OCI-LY7 (cell line): ENCODE measurements around the gene TSR1. TPM values are rescaled to one million over a fixed set of nuclear protein-coding genes. Genes with fewer than 3 reads are reported as not detected.

Source experiments
- BruUV-seq: library from RNA; stranded (reverse); fragments of 400-500 nt; replicated peaks from 2 replicates; lab custom pipeline; 2021; lab: Mats Ljungman, UMichigan
- CTCF ChIA-PET: fragments of 300-600 bp; sonication (Branson Sonifier 250); formaldehyde crosslinking; loops from one replicate; lab custom pipeline; 2022; ENCODE audit warnings: antibody characterized with exemption; ENCODE audit not compliant: unreplicated experiment; lab: Charles Lee
- POLR2A ChIA-PET: fragments of 300-600 bp; sonication (Branson Sonifier 250); formaldehyde crosslinking; loops from one replicate; lab custom pipeline; 2022; ENCODE audit warnings: antibody characterized with exemption; lab: Charles Lee
- DNase-seq: peaks from one replicate; pipeline ENCODE4 v3.0.0-alpha.2; 2015; ENCODE audit warnings: low spot score
- H2AFZ ChIP-seq: fragments of 200-600 bp; sonication (generic), shearing (Covaris generic); 2 replicates; pipeline ENCODE4 v1.6.1; 2014; ENCODE audit warnings: mild to moderate bottlenecking, antibody characterized with exemption, low read length, moderate library complexity
- H3K27ac ChIP-seq: fragments of 200-600 bp; sonication (generic); 2 replicates; pipeline ENCODE4 v1.5.1; 2014; ENCODE audit warnings: mixed run types, low read depth, mild to moderate bottlenecking, moderate library complexity, low read length, inconsistent platforms; ENCODE audit not compliant: poor library complexity, severe bottlenecking
- H3K36me3 ChIP-seq: fragments of 200-600 bp; sonication (generic); 2 replicates; pipeline ENCODE4 v1.6.1; 2014; ENCODE audit warnings: mild to moderate bottlenecking, antibody characterized with exemption, low read length, moderate library complexity, mixed read lengths; ENCODE audit not compliant: insufficient read depth
- H3K4me1 ChIP-seq: fragments of 200-600 bp; sonication (generic); 2 replicates; pipeline ENCODE4 v1.5.1; 2014; ENCODE audit warnings: mild to moderate bottlenecking, low read length; ENCODE audit not compliant: insufficient read depth, poor library complexity, severe bottlenecking
- H3K4me2 ChIP-seq: fragments of 200-600 bp; sonication (generic); 2 replicates; pipeline ENCODE4 v1.6.1; 2014; ENCODE audit warnings: mild to moderate bottlenecking, low read length
- H3K4me3 ChIP-seq: fragments of 200-600 bp; sonication (generic); 2 replicates; pipeline ENCODE4 v1.5.1; 2014; ENCODE audit warnings: mild to moderate bottlenecking, low read depth, low read length; ENCODE audit not compliant: poor library complexity, severe bottlenecking
- H3K79me2 ChIP-seq: fragments of 200-600 bp; sonication (generic); 2 replicates; pipeline ENCODE4 v1.6.1; 2016; ENCODE audit warnings: low read depth, mild to moderate bottlenecking, low read length, moderate library complexity, mixed read lengths; ENCODE audit not compliant: insufficient read depth
- H3K9me2 ChIP-seq: fragments of 200-600 bp; sonication (generic); 2 replicates; pipeline ENCODE4 v1.6.1; 2016; ENCODE audit warnings: mild to moderate bottlenecking, low read length, mixed read lengths; ENCODE audit not compliant: insufficient read depth
- H3K9me3 ChIP-seq: fragments of 200-600 bp; sonication (generic); 2 replicates; pipeline ENCODE4 v1.6.1; 2014; ENCODE audit warnings: mild to moderate bottlenecking, mixed run types, low read length, mixed read lengths
- H4K20me1 ChIP-seq: fragments of 200-600 bp; sonication (generic); 2 replicates; pipeline ENCODE4 v1.6.1; 2014; ENCODE audit warnings: mild to moderate bottlenecking, antibody characterized with exemption, low read length, moderate library complexity, mixed read lengths; ENCODE audit not compliant: insufficient read depth
- CTCF ChIP-seq: fragments of 200-600 bp; sonication (generic); conservative IDR thresholded peaks from 2 replicates; pipeline ENCODE4 v1.5.1; 2014; ENCODE audit warnings: mild to moderate bottlenecking, antibody characterized with exemption, low read length, moderate library complexity, mixed read lengths
- EZH2phosphoT487 ChIP-seq: fragments of 200-600 bp; sonication (generic); IDR thresholded peaks from 2 replicates; pipeline ENCODE4 v1.6.1; 2018; ENCODE audit warnings: low read depth, borderline replicate concordance, mild to moderate bottlenecking, mixed run types, antibody characterized with exemption, low read length, moderate library complexity, mixed read lengths
- intact Hi-C: fragments of 100-400 bp; cut with micrococcal nuclease; formaldehyde crosslinking; loops from one replicate; pipeline ENCODE4 v1.10.0; 2022; ENCODE audit not compliant: unreplicated experiment
- total RNA-seq, 2 experiments: library from RNA; depleted of rRNA in 1 of 2; stranded (reverse); fragments of >200 nt in 1 of 2; shearing (Covaris generic) in 1 of 2; gene quantifications; 2 replicates each; pipeline ENCODE4 v1.2.3, GENCODE V29; 2014 to 2022

The TSR1 gene
- total RNA-seq, 2 experiments from 2014 or later, result 58.7 to 85.8 TPM

GRCh38 chr17:2362881-2363280 is 26.6 kb upstream of the TSR1 start:
- Histone ChIP-seq H3K27ac (no peak overlapping the region), H3K9me3 (no peaks in the 10 kb centered on the region), H3K79me2 (no peaks in the 10 kb centered on the region), H2AFZ (no peak overlapping the region), H3K9me2 (no peaks in the 10 kb centered on the region), H3K4me3 (no peak overlapping the region), H3K36me3 (no peaks in the 10 kb centered on the region), H3K4me2 (no peak overlapping the region), H3K4me1 (no peaks in the 10 kb centered on the region), H4K20me1 (no peaks in the 10 kb centered on the region)
- ChIA-PET POLR2A (no interaction called here), CTCF (no interaction called here)
- intact Hi-C loops, result no loop called here
- TF ChIP-seq CTCF, result no peak
- no peak for TF ChIP-seq EZH2phosphoT487
- no peak for DNase-seq
- no TSS peak for BruUV-seq

- no peak for DNase-seq
- POLR2A ChIA-PET, result no interaction called here
- Histone ChIP-seq H3K9me2 (no peaks in the 10 kb centered on the region), H3K4me3 (no peak overlapping the region), H3K9me3 (no peaks in the 10 kb centered on the region), H2AFZ (no peak overlapping the region), H3K4me1 (no peaks in the 10 kb centered on the region), H3K79me2 (no peaks in the 10 kb centered on the region), H3K36me3 (no peaks in the 10 kb centered on the region), H3K27ac (no peak overlapping the region), H3K4me2 (no peak overlapping the region), H4K20me1 (no peaks in the 10 kb centered on the region)
- no peak for TF ChIP-seq CTCF
- TF ChIP-seq EZH2phosphoT487, result no peak
- CTCF ChIA-PET, result no interaction called here
- intact Hi-C loops, result no loop called here
- BruUV-seq, result no TSS peak
These were observed 26.2 kb upstream of the TSR1 start for GRCh38 chr17:2362416-2362815.

GRCh38 chr17:2362016-2362415 is 25.8 kb upstream of the TSR1 start:
- Histone ChIP-seq H2AFZ (no peak overlapping the region), H3K9me2 (no peaks in the 10 kb centered on the region), H3K36me3 (no peaks in the 10 kb centered on the region), H3K4me1 (no peaks in the 10 kb centered on the region), H3K9me3 (no peaks in the 10 kb centered on the region), H3K79me2 (no peaks in the 10 kb centered on the region), H4K20me1 (no peaks in the 10 kb centered on the region), H3K4me3 (no peak overlapping the region), H3K4me2 (no peak overlapping the region), H3K27ac (no peak overlapping the region)
- intact Hi-C loops, result no loop called here
- TF ChIP-seq CTCF (no peak), EZH2phosphoT487 (no peak)
- BruUV-seq, result no TSS peak
- ChIA-PET CTCF (no interaction called here), POLR2A (no interaction called here)
- no peak for DNase-seq
